ENCODE measurements around the gene MED22. TPM values are rescaled to one million over a fixed set of nuclear protein-coding genes. Genes with fewer than 3 reads are reported as not detected.
"Not testable (repeated sequence)": the region's sequence is repeated elsewhere in the genome, so short reads cannot be mapped to it uniquely, and the experiment has no call there.

Gene MED22
- total RNA-seq (2014; rRNA removed; shearing (Covaris generic)) = 19.3 and 20.5 TPM in 2 replicates
- 31.0 and 33.3 TPM in 2 replicates for polyA plus RNA-seq (2015; cell fraction: cytosol; rRNA removed)
- 56.3 and 63.1 TPM in 2 replicates for polyA plus RNA-seq (2015; cell fraction: nucleus; rRNA removed)

DNA sequence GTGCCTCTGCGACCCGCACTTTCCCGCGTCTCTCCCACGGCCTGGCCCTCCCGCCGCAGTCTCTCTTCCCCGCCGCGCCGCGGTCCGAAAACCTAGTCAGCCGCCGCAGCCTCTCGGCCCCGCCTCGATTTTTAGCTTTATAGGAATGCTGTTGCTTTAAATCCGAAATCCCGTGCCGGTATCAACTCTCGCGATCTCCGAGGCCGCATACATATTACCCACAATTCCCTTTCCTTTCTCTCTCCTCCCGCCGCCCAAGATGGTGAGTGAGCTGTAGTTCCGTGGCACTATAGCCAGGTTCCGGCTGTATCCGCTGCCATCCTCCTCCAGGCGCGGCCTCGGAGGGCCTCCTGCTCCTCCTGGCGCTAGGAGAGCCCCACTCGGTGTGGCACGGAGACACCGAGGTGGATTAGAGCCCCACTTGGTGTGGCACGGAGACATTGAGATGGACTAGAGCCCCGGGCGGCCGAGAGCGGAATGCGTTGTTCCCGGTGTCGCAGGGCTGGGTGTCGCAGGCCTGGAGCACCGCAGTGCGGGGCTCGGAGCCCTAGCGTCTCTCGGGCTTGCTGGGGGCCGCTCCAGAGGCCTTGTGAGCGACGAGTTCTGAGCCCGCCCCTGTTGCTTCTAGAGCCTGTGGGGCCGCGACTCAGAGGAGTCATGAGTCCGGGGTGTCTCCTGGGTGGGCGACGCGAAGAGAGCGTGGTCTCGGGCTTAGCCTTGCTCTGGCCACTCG, at the start of gene MED22, which contains the start of gene RPL7A:
TSS of gene MED22 (minus strand) at position 147 of the 733 bp plus-strand sequence. CDS start 1,469 bp downstream, outside the sequence.
TSS of gene RPL7A (plus strand) at position 234 of the 733 bp plus-strand sequence. CDS start at position 260, 26 bp downstream.
- in situ Hi-C loops (cut with HindIII; ENCODE audit: low pct_unique_long_range_greater_than_20kb, low sequenced_read_pairs) = no loop called here

DNA sequence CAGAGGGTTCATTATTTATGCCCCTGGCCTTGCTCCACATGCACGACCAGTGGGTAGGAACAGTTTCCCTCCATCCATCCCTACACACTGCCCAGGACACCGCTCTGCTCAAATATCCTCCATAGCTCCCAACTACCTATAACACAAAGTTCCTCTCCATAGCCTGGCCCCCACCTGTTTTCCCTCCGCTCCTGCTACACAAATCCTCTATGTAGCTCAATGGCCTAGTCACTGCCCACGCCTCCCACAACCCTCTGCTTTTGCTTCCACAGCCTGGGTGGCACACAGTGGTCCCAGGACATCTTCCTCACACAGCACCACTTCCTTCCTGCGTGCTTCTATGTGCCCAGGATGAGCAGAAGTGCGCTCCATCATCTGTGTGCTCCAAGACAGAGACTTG, 49.4 kb upstream of the MED22 start:
- DNase-seq (ENCODE audit: low read depth, low spot score) = no peak
- in situ Hi-C loops (cut with HindIII; ENCODE audit: low pct_unique_long_range_greater_than_20kb, low sequenced_read_pairs) = no loop called here

More for the DNA sequence above, at the start of gene MED22, which contains the start of gene RPL7A:
- DNase-seq (ENCODE audit: low read depth, low spot score) = peak; percentile 96

DNA sequence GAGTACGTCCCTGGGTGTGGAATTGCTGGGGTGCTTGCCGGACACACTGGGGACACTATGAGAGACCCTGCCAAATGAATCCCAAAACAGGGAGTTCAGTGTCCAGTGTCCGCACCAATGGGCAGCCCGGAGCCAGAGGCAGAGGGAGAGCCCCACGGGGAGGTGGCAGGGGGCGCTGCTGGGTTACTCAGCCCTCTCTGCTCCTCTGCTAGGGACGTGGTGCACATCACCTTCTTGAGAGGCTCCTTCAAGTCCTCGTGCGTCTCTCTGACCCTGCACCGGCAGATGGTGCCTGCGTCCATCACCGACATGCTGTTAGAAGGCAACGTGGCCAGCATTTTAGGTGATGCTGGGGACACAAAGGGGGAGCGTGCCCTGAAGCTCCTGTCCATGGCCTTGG, 49.0 kb upstream of the MED22 start:
- DNase-seq (ENCODE audit: low read depth, low spot score) = peak; percentile 54
- in situ Hi-C loops (cut with HindIII; ENCODE audit: low pct_unique_long_range_greater_than_20kb, low sequenced_read_pairs) = no loop called here

DNA sequence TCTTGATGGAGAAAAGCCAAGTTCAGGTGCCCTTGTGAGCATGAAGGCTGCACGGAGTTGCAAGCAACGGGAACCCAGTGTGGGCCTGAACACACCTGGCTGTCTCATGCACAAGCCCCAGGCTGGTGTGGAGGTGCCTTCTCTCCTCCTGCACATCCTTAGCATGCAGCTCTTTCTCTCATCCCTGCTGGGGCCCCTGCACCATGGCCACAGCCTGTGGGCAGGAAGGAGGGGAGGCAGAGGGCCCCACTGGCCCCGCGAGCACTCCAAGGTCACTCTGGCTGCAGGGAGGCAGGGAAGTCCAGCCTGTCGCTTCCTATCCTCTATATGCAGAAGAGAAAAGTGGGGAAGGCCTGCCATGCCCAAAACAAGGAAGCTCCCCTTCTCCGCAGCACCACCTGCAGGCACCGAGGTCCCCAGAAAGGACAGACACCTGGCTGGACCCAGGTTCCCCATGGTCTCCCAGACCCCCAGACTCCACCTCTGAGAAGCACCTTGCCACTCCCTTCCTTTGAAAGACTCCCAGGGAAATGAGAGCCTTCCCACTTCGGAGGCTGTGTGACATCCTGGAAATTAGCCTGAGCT, 46.8 kb upstream of the MED22 start:
- in situ Hi-C loops (cut with HindIII; ENCODE audit: low pct_unique_long_range_greater_than_20kb, low sequenced_read_pairs) = no loop called here
- no peak for DNase-seq (ENCODE audit: low read depth, low spot score)

DNA sequence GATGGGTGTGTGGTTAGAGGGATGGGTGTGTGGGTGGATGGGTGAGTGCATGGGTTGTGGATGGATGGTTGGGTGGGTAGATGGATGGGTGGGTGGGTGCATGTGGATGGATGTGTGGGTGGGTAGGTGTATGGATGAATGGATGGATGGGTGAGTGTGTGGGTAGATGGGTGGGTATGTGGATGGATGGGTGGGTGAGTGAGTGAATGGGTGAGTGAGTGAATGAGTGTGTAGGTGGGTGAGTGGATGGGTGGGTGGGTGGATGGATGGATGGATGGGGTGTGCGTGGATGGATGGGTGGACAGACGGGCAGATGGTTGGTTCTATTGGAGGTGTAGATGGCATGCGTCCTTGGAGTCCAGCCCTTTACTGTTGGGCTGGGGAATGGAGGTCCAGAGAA, 45.5 kb upstream of the MED22 start:
- in situ Hi-C loops (cut with HindIII; ENCODE audit: low pct_unique_long_range_greater_than_20kb, low sequenced_read_pairs) = no loop called here
- no peak for DNase-seq (ENCODE audit: low read depth, low spot score)

DNA sequence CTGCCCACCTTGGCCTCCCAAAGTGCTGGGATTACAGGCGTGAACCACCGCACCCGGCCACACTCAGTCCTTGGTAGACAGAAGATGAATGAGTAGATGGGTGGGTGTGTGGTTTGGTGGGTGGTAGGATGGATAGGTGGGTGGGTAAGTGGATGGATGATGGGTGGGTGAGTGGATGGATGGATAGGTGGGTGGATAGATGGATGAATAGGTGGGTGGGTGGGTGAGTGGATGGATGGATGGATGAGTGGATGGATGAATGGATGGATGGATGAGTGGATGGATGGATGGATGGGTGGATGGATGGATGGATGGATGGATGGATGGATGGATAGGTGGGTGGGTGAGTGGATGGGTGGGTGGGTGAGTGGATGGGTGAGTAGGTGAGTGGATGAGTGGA, 44.4 kb upstream of the MED22 start:
- DNase-seq (ENCODE audit: low read depth, low spot score); in situ Hi-C loops (cut with HindIII; ENCODE audit: low pct_unique_long_range_greater_than_20kb, low sequenced_read_pairs): not testable (repeated sequence)

DNA sequence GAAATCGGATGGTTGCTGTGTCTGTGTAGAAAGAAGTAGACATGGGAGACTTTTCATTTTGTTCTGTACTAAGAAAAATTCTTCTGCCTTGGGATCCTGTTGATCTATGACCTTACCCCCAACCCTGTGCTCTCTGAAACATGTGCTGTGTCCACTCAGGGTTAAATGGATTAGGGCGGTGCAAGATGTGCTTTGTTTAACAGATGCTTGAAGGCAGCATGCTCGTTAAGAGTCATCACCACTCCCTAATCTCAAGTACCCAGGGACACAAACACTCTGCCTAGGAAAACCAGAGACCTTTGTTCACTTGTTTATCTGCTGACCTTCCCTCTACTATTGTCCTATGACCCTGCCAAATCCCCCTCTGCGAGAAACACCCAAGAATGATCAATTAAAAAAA, 43.5 kb upstream of the MED22 start:
- in situ Hi-C loops (cut with HindIII; ENCODE audit: low pct_unique_long_range_greater_than_20kb, low sequenced_read_pairs) = not testable (repeated sequence)

DNA sequence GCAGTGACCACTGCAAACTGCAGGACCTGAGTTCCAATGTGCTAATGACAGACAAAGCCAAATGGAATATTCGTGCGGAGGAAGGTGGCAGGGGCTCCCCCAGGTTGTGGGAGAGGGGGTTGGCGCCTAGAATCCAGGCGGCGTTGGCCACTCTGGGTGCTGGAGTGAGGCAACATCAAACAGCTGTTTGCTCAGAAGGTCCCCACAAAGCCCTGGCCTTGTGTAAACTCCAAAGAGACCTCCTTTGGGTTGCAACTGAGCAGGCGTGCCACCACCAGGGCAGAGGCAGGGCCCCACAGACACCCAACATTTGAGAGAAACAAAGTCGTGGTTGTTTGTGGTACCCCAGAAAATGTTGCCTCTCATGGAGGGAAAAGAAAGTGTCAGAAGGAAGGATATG, 42.8 kb upstream of the MED22 start:
- no peak for DNase-seq (ENCODE audit: low read depth, low spot score)
- in situ Hi-C loops (cut with HindIII; ENCODE audit: low pct_unique_long_range_greater_than_20kb, low sequenced_read_pairs) = no loop called here

More for the DNA sequence above, 43.5 kb upstream of the MED22 start:
- not testable (repeated sequence) for DNase-seq (ENCODE audit: low read depth, low spot score)

DNA sequence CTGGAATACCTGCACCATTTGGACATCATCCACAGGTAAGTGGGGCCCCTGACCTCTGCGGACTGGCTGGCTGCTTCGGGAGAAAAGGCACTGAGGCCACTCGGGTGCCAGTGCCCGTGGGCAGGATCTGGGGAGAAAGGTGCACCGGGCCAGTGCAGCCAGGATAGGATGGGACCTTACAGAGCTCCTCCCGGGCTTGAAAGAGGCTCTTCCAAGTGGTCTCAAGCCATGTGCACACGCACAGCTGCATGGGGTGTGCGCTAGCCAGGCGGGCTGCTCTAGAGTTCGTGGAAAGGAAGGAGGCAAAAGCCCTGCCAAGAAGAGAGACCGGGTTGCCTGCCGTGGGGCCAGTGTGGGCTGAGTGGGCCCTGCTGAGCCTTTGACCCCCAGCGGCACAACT, 41.6 kb upstream of the MED22 start:
- no peak for DNase-seq (ENCODE audit: low read depth, low spot score)
- in situ Hi-C loops (cut with HindIII; ENCODE audit: low pct_unique_long_range_greater_than_20kb, low sequenced_read_pairs) = no loop called here

DNA sequence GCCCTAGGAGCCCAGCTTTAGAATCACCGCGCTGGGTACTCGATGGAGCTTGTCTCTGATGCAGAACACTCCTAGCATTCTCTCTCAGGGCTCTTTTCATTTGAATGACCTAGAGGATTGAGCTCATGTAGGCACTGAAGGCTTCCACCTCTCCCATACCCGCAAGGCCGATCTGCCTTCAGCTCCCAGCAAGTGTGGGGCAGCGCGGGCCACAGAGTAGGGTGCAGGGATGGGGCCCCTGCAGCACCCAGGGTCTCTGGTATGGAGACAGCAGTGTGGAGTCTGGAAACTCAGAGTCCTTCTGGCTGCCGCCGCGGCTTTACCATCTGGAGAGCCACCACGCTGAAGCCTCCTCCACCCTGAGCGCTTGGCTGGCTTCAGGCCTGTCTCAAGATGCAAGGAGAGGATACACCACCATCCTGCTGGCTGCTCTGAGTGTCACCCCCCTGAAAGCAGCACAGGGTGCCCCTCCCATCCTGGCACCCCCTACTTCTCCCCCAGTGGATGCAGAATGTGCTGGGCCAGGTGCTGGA, 41.2 kb upstream of the MED22 start:
- no peak for DNase-seq (ENCODE audit: low read depth, low spot score)
- in situ Hi-C loops (cut with HindIII; ENCODE audit: low pct_unique_long_range_greater_than_20kb, low sequenced_read_pairs) = no loop called here

DNA sequence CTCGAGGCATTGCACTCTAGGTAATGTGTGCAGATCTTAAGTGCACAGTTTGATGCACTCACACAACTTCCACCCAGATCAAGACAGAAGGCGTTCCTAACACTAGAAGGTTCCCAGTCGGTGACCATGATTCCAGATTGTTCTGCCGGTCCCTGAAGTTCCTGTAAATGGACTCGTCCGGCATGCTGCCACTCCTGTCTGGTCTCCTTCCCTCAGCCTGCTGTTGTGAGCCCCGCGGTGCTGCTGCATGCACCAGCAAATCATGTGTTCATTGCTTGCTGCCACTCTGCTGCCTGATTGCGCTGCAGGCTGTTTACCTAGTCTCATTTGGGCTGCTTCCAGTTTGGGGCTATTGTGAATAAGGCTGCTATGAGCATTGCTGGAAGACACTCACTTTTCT, 39.7 kb upstream of the MED22 start:
- in situ Hi-C loops (cut with HindIII; ENCODE audit: low pct_unique_long_range_greater_than_20kb, low sequenced_read_pairs) = no loop called here
- DNase-seq (ENCODE audit: low read depth, low spot score) = no peak

DNA sequence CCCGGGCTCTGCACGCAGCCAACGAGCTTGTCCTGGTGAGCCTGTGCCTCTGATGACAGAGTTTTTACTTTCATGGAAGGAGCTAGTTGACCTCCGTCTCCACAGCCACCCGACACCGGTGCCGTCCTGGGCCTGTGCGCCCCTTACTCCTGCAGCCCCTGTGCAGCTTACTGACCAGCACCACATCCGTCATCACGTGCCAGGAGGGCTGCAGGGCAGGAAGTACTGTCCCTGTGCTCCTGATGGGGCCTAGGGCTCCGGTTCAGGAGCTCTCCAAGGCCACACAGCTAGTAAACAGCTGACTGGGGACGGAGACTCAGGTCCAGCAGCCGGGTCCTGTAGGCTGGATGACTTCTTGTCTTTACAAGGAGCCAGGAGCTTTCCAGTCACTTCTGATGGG, 38.4 kb upstream of the MED22 start:
- no peak for DNase-seq (ENCODE audit: low read depth, low spot score)
- in situ Hi-C loops (cut with HindIII; ENCODE audit: low pct_unique_long_range_greater_than_20kb, low sequenced_read_pairs) = no loop called here

DNA sequence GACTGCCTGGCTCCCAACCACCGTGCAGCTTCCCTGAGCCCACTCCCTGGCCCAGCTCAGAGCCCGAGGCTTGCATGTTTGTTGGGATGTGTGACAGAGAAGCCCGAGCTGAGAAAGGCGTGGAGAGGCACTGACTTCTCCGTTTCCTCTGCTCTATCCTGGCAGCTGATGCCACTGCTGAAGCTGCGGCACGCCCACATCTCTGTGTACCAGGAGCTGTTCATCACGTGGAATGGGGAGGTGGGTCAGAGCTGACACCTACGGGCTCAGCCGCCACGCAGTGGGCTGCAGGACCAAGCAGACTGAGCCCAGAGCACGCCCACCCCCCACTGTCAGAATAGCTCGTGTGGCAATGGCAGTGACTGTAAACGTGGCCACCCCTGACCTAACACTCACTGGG, 37.5 kb upstream of the MED22 start:
- in situ Hi-C loops (cut with HindIII; ENCODE audit: low pct_unique_long_range_greater_than_20kb, low sequenced_read_pairs) = no loop called here
- no peak for DNase-seq (ENCODE audit: low read depth, low spot score)

DNA sequence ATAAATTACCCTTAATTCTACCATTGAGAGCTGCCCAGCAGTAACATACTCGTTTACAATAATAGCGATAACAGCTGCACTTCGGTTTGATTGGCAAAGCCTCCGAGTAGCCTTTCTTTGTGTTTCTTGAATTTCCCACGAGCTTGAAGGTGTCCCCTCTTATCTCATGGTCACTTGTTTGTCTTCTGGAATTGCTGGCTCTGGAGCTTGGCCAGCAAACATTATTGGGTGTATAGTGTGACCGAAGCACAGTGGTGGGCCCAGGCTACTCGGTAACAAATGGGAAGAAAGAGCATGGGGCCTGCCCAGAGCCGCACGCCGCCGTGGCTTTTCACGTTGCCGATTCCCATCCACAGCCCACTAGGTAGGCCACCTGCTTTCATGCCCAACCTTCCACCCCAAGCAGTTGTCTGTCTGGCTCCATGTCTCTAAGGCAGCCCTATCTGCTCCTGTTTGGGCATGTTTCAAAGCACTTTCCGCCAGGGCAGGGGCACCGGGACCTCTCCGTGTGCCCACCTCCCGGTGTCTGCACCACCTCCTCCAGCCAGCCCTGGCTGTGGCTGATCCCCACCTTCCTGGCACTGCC, 36.9 kb upstream of the MED22 start:
- in situ Hi-C loops (cut with HindIII; ENCODE audit: low pct_unique_long_range_greater_than_20kb, low sequenced_read_pairs) = no loop called here
- DNase-seq (ENCODE audit: low read depth, low spot score) = no peak

DNA sequence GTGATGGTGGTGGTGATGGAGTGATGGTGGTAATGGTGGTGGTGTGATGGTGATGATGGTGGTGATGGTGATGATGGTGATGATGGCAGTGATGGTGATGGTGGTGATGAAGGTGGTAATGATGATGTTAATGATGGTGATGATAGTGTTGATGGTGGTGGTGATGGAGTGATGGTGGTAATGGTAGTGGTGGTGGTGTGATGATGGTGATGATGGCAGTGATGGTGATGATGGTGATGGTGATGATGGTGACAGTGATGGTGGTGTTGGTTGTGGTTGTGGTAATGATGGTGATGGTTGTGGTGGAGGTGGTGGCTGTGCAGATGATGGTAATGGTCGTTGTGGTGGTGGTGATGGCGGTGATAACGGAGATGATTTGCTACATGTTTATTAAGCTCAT, 35.5 kb upstream of the MED22 start:
- in situ Hi-C loops (cut with HindIII; ENCODE audit: low pct_unique_long_range_greater_than_20kb, low sequenced_read_pairs) = no loop called here
- DNase-seq (ENCODE audit: low read depth, low spot score) = no peak

DNA sequence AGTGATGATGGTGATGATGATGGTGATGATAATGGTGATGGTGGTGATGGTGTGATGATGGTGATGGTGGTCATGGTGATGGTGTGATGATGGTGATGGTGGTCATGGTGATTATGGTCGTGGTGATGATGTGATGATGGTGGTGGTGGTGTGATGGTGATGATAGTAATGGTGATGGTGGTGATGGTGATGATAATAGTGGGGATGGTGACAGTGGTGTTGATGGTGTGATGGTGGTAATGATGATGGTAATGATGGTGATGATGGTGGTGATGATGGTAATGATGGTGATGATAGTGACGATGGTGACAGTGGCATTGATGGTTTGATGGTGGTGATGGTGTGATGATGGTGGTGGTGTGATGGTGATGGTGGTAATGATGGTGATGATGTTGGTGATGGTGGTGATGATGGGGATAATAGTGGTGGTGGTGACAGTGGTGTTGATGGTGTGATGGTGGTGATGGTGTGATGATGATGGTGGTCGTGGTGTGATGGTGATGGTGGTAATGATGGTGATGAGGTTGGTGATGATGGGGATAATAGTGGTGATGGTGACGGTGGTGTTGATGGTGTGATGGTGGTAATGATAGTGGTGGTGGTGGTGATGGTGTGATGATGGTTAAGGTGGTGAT, 34.7 kb upstream of the MED22 start:
- in situ Hi-C loops (cut with HindIII; ENCODE audit: low pct_unique_long_range_greater_than_20kb, low sequenced_read_pairs) = no loop called here
- DNase-seq (ENCODE audit: low read depth, low spot score) = no peak

DNA sequence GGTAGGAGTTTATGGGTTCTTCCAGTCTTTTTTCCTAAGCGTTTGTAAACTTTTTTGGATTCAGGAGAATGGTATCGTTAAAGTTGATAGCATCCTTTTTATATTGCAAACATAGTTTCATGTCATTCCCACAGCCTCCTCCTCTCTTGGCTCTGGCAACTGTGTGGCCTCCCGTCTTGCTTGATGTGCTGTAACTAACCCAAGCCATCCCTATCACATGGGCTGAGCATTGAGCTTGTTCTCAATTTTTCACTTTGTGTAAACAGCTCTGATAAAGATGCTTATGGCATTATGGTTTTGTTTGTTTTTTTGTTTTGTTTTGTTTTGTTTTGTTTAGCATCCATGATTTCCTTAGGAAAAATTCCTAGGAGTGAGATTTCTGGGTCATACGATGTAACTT, 32.8 kb upstream of the MED22 start:
- in situ Hi-C loops (cut with HindIII; ENCODE audit: low pct_unique_long_range_greater_than_20kb, low sequenced_read_pairs) = no loop called here
- DNase-seq (ENCODE audit: low read depth, low spot score) = no peak
